ENCODE results near the gene INTS11.

- TF ChIP-seq CTCF (IDR thresholded peaks at IDR 0.05) (no peak), POLR2AphosphoS5 (IDR thresholded peaks at IDR 0.05) (no peak), POLR2A (IDR thresholded peaks at IDR 0.05) (no peak)
Measured at GRCh38 chr1:1361233-1361981, 36.9 kb upstream of the INTS11 start.

Data from stomach (tissue), 4 donors.